ENCODE data around the gene PCBP2. TPM values are rescaled to one million over a fixed set of nuclear protein-coding genes. Genes with fewer than 3 reads are reported as not detected.

The PCBP2 gene
- total RNA-seq, 1 donor from 2014 or later, result 133 TPM

- Histone ChIP-seq H3K36me3 (ENCODE audit: control insufficient read depth, insufficient read depth, low read length) (peaks cover 26% of the 10 kb centered on the region), H3K27me3 (ENCODE audit: control insufficient read depth, insufficient read depth, low read length) (no peaks in the 10 kb centered on the region), H3K4me3 (ENCODE audit: low read depth, low read length) (no peak overlapping the region)
- FAIRE-seq, result no peak
- TF ChIP-seq CTCF (IDR thresholded peaks at IDR 0.05; ENCODE audit: insufficient read depth, low read length, severe bottlenecking), result no peak
- no peak for DNase-seq (ENCODE audit: low read depth)
Observed at GRCh38 chr12:53514628-53515290, 62.9 kb downstream of the PCBP2 start.

- peaks cover 26% of the 10 kb centered on the region for H3K36me3 ChIP-seq (ENCODE audit: control insufficient read depth, insufficient read depth, low read length)
- no peak for FAIRE-seq
Observed at GRCh38 chr12:53515291-53515680, 63.4 kb downstream of the PCBP2 start.

GRCh38 chr12:53516758-53517455 is 65.0 kb downstream of the PCBP2 start:
- TF ChIP-seq CTCF (IDR thresholded peaks at IDR 0.05; ENCODE audit: insufficient read depth, low read length, severe bottlenecking), result no peak
- Histone ChIP-seq H3K4me3 (ENCODE audit: low read depth, low read length) (no peak overlapping the region), H3K27me3 (ENCODE audit: control insufficient read depth, insufficient read depth, low read length) (no peaks in the 10 kb centered on the region), H3K36me3 (ENCODE audit: control insufficient read depth, insufficient read depth, low read length) (peaks cover 29% of the 10 kb centered on the region)
- DNase-seq (ENCODE audit: low read depth), result no peak
- no peak for FAIRE-seq

More at GRCh38 chr12:53515291-53515680, 63.4 kb downstream of the PCBP2 start:
- Histone ChIP-seq H3K4me3 (ENCODE audit: low read depth, low read length) (no peak overlapping the region), H3K27me3 (ENCODE audit: control insufficient read depth, insufficient read depth, low read length) (no peaks in the 10 kb centered on the region)
- no peak for TF ChIP-seq CTCF (IDR thresholded peaks at IDR 0.05; ENCODE audit: insufficient read depth, low read length, severe bottlenecking)
- DNase-seq (ENCODE audit: low read depth), result no peak

GRCh38 chr12:53518381-53518780 is 66.5 kb downstream of the PCBP2 start:
- no peak overlapping the region for H3K4me3 ChIP-seq (ENCODE audit: low read depth, low read length)
- DNase-seq (ENCODE audit: low read depth) (no peak), FAIRE-seq (no peak)
- no peak for TF ChIP-seq CTCF (IDR thresholded peaks at IDR 0.05; ENCODE audit: insufficient read depth, low read length, severe bottlenecking)
- no peaks in the 10 kb centered on the region for H3K27me3 ChIP-seq (ENCODE audit: control insufficient read depth, insufficient read depth, low read length)
- peaks cover 30% of the 10 kb centered on the region for H3K36me3 ChIP-seq (ENCODE audit: control insufficient read depth, insufficient read depth, low read length)

GRCh38 chr12:53523131-53523530 is 71.2 kb downstream of the PCBP2 start:
- Histone ChIP-seq H3K4me3 (ENCODE audit: low read depth, low read length) (no peak overlapping the region), H3K27me3 (ENCODE audit: control insufficient read depth, insufficient read depth, low read length) (no peaks in the 10 kb centered on the region), H3K36me3 (ENCODE audit: control insufficient read depth, insufficient read depth, low read length) (peaks cover 14% of the 10 kb centered on the region)
- no peak for TF ChIP-seq CTCF (IDR thresholded peaks at IDR 0.05; ENCODE audit: insufficient read depth, low read length, severe bottlenecking)
- DNase-seq (ENCODE audit: low read depth) (no peak), FAIRE-seq (no peak)

All from bronchial epithelial cell (primary cell).